Loucy (cell line): ENCODE data around the gene SOBP.

Experiments
- EZH2phosphoT487 ChIP-seq: fragments of 200-600 bp; IDR thresholded peaks from 2 replicates; pipeline ENCODE4 v1.6.1; 2018; ENCODE audit warnings: antibody characterized with exemption, mild to moderate bottlenecking, moderate library complexity, borderline replicate concordance
- TF ChIP-seq, protein P1 (sequence below): fragments of 200-600 bp; sonication (generic); conservative IDR thresholded peaks from 2 replicates; pipeline ENCODE4 v1.5.1; 2014; ENCODE audit warnings: mild to moderate bottlenecking, antibody characterized with exemption, low read length

DNA sequence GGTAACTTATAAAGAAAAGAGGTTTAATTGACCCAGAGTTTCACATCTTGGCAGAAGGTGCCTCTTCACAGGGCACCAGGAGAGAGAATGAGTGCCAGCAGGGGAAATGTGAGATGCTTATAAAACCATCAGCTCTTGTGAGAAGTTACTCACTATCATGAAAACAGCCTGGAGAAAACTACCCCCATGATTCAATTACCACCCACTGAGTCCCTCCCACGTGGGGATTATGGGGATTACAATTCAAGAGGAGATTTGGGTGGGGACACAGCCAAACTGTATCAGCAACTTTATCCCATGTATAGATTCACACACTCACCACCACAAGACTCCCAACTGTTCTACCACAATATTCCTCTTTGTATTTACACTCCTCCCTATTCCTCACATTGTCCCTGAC lies 41.1 kb upstream of the SOBP start:
- TF ChIP-seq, protein P1, sequence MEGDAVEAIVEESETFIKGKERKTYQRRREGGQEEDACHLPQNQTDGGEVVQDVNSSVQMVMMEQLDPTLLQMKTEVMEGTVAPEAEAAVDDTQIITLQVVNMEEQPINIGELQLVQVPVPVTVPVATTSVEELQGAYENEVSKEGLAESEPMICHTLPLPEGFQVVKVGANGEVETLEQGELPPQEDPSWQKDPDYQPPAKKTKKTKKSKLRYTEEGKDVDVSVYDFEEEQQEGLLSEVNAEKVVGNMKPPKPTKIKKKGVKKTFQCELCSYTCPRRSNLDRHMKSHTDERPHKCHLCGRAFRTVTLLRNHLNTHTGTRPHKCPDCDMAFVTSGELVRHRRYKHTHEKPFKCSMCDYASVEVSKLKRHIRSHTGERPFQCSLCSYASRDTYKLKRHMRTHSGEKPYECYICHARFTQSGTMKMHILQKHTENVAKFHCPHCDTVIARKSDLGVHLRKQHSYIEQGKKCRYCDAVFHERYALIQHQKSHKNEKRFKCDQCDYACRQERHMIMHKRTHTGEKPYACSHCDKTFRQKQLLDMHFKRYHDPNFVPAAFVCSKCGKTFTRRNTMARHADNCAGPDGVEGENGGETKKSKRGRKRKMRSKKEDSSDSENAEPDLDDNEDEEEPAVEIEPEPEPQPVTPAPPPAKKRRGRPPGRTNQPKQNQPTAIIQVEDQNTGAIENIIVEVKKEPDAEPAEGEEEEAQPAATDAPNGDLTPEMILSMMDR = no peak
- TF ChIP-seq EZH2phosphoT487 = no peak
